ENCODE measurements around the gene DGKI.

The DGKI gene

GRCh38 chr7:137371616-137372015 is 475.2 kb downstream of the DGKI start:
- TF ChIP-seq CTCF (conservative IDR thresholded peaks at IDR 0.05; ENCODE audit: control insufficient read depth, insufficient read depth, low read depth, low read length), result no peak
- H3K4me3 ChIP-seq (ENCODE audit: control insufficient read depth, low read depth, low read length), result no peak overlapping the region
- DNase-seq (ENCODE audit: low read depth), result no peak

- no peak overlapping the region for H3K4me3 ChIP-seq (ENCODE audit: control insufficient read depth, low read depth, low read length)
- no peak for TF ChIP-seq CTCF (conservative IDR thresholded peaks at IDR 0.05; ENCODE audit: control insufficient read depth, insufficient read depth, low read depth, low read length)
- DNase-seq (ENCODE audit: low read depth), result no peak
Measured at GRCh38 chr7:137366995-137367394, 479.8 kb downstream of the DGKI start.

- no peak overlapping the region for H3K4me3 ChIP-seq (ENCODE audit: control insufficient read depth, low read depth, low read length)
- no peak for TF ChIP-seq CTCF (conservative IDR thresholded peaks at IDR 0.05; ENCODE audit: control insufficient read depth, insufficient read depth, low read depth, low read length)
- DNase-seq (ENCODE audit: low read depth), result no peak
Measured at GRCh38 chr7:137363683-137364082, 483.1 kb downstream of the DGKI start.

- DNase-seq (ENCODE audit: low read depth), result peak; percentile 4
- no peak overlapping the region for H3K4me3 ChIP-seq (ENCODE audit: control insufficient read depth, low read depth, low read length)
- TF ChIP-seq CTCF (conservative IDR thresholded peaks at IDR 0.05; ENCODE audit: control insufficient read depth, insufficient read depth, low read depth, low read length), result no peak
Measured at GRCh38 chr7:137360087-137360679, 486.6 kb downstream of the DGKI start.

- H3K4me3 ChIP-seq (ENCODE audit: control insufficient read depth, low read depth, low read length), result no peak overlapping the region
- DNase-seq (ENCODE audit: low read depth), result no peak
- TF ChIP-seq CTCF (conservative IDR thresholded peaks at IDR 0.05; ENCODE audit: control insufficient read depth, insufficient read depth, low read depth, low read length), result no peak
Measured at GRCh38 chr7:137354961-137355360, 491.8 kb downstream of the DGKI start.

- DNase-seq (ENCODE audit: low read depth), result peak; percentile 54
- H3K4me3 ChIP-seq (ENCODE audit: control insufficient read depth, low read depth, low read length), result no peak overlapping the region
- no peak for TF ChIP-seq CTCF (conservative IDR thresholded peaks at IDR 0.05; ENCODE audit: control insufficient read depth, insufficient read depth, low read depth, low read length)
Measured at GRCh38 chr7:137354396-137354795, 492.4 kb downstream of the DGKI start.

GRCh38 chr7:137351941-137352340 is 494.8 kb downstream of the DGKI start:
- H3K4me3 ChIP-seq (ENCODE audit: control insufficient read depth, low read depth, low read length), result no peak overlapping the region
- TF ChIP-seq CTCF (conservative IDR thresholded peaks at IDR 0.05; ENCODE audit: control insufficient read depth, insufficient read depth, low read depth, low read length), result no peak
- DNase-seq (ENCODE audit: low read depth), result no peak
